HG03159 (cell line): ENCODE data around the gene ARL14.

Experiments
- ATAC-seq: cut with Tn5 transposase; IDR thresholded peaks from one replicate; pipeline ENCODE4 v1.9.1; 2021; ENCODE audit warnings: mild to moderate bottlenecking, moderate library complexity; ENCODE audit not compliant: unreplicated experiment

ARL14 gene

DNA sequence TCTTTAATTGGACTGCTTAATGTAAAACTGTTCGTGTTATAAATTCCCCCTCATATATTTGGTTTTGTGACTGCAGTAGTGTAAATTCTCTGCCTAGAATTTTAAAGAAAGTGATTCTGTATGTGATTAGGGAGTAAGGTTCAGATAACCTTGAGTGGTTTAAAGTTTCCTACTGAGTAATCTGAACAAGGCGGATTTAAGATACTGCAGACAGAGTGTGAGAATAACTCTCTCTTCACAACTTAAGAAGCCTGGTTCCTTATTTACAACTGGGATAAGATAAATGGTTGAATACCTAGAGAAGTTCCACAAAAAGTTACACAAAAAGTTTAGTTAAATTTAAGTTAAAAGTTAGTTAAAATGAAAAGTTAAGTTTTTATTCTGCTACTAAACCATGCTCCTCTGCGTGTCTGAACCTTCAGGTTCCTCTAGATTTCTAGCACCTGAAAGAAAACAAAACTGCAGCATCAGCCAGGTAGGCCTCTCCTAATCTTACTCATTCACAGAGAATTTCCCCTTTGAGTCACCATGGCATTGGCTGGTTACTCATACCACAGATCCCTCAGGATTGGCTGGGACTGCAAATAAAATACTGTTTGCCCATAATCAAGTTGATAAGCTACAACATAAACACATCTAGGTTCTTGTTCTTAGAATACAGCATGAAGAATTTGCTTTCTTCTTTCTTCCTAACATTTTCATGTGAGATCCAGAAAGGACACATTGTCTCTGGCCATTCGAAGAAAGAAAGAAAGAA lies at the start of gene ARL14:
Gene ARL14, plus strand, starts transcription at position 614 of the 757 bp plus-strand sequence. CDS start 187 bp downstream, outside the sequence.
- no peak for ATAC-seq

- ATAC-seq, result no peak
These were observed 47.5 kb upstream of the ARL14 start for GRCh38 chr3:160629491-160629890.

DNA sequence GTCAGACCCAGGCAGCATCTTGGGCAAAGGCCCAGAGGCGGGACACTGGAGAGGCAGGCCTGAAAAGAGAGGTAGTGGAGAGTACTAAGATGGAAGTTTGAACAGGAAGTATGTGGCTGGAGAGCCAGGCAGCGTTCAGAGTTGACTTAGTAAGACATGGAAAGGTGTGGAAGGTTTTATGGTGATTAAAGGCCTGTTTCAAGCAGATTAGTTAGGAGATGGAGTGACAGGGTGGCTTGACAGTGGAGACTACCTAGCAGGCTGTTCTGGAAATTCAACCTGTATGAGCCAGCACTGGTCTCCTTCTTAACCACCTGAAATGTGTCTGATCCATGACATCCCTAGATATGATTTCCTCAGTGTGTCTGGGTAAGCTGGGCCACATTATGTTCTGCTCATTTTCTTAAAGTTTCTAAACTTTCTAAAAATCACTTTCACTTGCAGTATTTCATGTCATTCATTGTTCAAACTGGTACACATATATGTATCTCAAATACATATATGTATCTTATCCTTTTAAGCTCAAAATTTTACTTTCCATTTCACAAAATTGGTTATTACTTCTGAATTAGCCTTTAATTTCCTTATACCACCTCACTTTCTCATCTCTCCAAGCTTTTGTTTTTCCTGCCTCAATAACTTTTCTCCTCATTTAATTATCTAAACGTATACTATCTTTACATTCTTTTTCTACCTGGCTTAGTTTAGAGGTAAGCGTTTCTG lies 43.4 kb upstream of the ARL14 start:
- ATAC-seq, result no peak

GRCh38 chr3:160635213-160635612 lies 41.7 kb upstream of the ARL14 start:
- no peak for ATAC-seq

- ATAC-seq, result no peak
These were observed 39.9 kb upstream of the ARL14 start for GRCh38 chr3:160637086-160637485.

- no peak for ATAC-seq
These were observed 38.8 kb upstream of the ARL14 start for GRCh38 chr3:160638184-160638583.

GRCh38 chr3:160641665-160642309 lies 35.2 kb upstream of the ARL14 start:
- no peak for ATAC-seq

GRCh38 chr3:160643994-160644393 lies 33.0 kb upstream of the ARL14 start:
- no peak for ATAC-seq

DNA sequence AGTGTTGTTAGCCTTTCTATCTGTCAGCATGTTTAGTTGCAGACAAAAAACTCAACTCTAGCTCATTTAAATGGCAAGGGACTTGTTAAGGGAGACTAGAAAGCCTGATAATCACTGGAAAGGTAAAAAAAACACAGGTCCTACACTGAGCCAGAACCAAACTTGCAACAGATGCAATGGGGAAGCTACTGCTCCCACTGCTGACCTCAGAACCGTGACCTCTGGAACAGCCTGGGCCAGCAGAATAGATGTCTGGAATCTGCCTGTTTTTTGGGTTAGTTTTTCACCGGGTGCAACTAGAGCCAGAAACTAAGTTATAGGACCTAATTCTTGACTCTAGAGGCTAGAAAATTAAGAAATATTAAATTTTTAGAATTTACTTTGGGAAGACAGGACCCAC lies 32.5 kb upstream of the ARL14 start:
- no peak for ATAC-seq

DNA sequence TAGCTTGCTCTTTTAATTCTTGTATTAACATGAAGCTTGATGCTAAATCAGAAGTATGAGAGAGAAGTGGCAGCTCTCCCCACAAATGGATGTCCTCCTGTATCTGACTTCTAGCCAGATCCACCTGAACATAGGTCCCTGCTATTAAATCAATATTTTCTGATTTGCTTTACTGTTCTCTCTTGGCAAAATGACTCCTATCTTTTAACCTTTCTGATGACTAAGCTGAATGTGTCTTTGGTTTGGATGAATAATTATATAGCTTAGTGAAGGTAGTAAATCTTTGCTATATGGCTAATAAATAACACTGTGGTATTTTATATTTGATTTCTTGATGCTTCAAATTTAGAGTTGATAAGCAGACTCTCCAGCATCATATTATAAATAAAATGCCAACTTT lies 28.3 kb upstream of the ARL14 start:
- no peak for ATAC-seq

- no peak for ATAC-seq
These were observed 27.4 kb upstream of the ARL14 start for GRCh38 chr3:160649596-160649995.

DNA sequence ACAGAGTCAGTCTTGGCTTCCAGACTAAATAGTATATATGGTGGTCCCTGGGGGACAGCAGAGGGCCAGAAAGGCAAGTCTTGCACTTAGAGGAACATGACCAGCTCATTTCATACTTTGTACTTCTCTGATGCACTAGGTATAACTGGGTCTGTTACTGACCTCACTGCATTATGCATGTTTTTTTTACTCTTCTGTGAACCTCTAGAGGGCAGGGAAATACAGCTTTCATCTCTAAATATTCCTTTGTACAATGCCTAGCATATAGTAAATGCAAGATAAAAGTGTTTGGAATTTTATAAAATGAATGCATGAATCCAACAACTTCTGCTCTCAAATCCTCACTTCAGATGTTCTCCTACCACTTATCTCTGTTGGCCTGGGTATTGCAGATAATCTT lies 23.4 kb upstream of the ARL14 start:
- no peak for ATAC-seq

DNA sequence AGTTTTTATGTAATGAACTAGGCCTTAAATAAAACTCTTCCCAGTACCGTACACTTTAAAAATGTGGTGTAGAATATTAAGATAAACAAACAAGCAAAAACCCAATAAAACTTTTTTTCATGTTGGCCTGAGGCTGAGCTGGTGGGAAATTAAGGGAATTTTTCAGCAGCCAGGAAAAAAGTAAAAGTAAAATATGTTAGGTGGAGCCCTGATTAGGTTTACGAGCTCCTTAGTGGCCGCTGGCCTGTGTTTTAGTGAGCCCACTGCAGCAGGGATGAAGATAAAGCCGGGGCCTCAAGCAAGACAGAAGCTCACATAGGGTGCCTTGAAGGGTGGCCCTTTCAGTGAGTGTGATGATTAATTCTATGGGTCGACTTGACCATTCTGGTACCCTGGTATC lies 16.1 kb upstream of the ARL14 start:
- no peak for ATAC-seq

DNA sequence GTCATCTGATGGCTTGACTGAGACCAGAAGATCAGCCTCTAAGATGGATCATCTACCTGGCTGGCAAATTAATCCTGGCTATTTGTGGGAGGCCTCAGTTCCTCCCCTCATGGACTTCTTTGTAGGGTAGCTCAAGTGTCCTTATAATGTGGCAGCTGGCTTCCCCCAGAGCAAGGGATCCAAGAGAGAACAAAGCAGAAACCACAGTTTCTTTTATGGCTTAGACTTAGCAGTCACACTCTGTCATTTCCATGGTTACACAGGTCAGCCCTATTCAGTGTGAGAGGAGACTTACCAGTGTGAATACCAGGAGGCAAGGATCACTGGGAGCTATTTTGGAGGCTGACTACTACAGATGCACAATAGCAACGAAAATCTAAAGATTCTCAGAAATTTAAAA lies 15.3 kb upstream of the ARL14 start:
- ATAC-seq, result no peak

- ATAC-seq, result no peak
These were observed 11.7 kb upstream of the ARL14 start for GRCh38 chr3:160665231-160665630.

DNA sequence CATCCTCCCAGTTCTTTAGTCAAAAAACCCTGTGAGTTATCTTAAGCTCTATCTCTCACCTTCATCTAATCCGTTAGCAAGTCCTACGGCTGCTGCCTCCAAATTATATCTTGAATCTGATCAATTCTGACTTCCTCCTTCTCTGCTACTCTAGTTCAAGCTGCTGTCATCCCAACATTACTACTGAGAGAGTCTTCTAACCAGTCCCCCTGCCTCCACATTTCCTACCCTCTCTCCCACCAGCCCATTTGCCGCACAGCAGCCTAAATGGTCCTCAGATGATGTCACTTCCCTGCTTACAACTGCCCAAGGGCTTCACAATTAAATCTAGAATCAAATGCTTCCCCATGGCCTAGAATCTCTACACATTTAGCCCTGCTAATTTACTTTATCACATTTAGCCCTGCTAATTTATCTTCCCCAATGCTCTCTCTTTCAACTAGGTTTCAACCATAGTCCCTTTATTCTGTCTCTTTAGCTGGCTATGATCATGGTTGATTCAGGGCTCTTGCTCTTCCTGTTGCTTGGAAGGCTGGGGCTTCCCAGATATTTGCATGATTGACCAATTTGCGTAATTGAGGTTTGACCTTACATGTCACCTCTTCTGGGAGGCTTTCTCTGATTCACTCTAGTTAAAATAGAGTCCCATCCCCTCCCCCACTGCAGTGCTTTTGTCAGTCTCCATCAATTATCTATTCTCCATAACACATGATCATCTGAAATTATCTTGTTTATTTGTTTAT lies 11.0 kb upstream of the ARL14 start:
- ATAC-seq, result peak; percentile 79

DNA sequence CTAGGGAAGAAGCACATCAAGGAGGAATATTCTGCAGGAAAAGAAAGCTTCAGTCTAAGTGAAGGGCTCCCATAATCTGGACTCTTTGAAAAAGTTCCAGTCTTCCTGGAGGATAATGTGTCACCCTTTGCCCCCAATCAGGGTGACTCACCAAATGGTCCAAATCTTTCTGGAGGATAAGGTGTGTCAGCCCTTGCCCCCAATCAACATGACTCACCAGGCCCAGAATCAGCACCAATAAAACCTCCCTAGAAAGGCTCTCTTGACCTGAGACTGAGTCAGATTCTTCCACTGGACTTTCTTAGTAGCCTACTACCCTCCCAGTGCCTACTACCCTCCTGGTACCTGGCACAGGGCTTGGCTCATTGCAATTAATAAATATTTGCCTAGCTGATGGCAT lies 9.5 kb upstream of the ARL14 start:
- no peak for ATAC-seq

GRCh38 chr3:160668454-160668853 lies 8.5 kb upstream of the ARL14 start:
- ATAC-seq, result no peak

- ATAC-seq, result peak; percentile 96
These were observed 5.7 kb upstream of the ARL14 start for GRCh38 chr3:160671231-160671630.

GRCh38 chr3:160671995-160672394 lies 5.0 kb upstream of the ARL14 start:
- no peak for ATAC-seq

DNA sequence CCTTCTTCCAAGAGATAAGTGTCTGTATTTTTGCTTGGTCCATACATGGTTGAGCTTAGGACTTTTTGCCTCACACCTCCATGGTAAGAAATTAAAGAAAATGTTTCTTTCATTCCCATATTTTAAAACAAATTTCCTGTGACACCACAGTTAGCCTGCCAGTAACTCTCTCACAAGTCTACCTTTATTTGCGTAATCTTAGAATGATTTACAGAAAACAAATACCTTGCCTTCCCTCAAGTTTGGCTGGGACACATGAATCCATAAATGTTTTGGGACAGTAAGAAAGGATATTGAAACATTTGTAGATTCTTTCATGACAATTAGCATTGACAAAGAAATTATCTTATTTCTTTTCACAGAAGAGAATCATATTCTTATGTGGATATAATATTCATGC lies 3.8 kb upstream of the ARL14 start:
- no peak for ATAC-seq
